H9 (cell line): Measurements from ENCODE around the gene SH3PXD2B. TPM values are rescaled to one million over a fixed set of nuclear protein-coding genes. Genes with fewer than 3 reads are reported as not detected.

Source experiments
- DNase-seq: peaks from one replicate; pipeline ENCODE4 v3.0.0-alpha.2; 2017
- H2AFZ ChIP-seq: one replicate; pipeline ENCODE4 v1.6.1; 2013; ENCODE audit warnings: mild to moderate bottlenecking, low read length, control low read depth, moderate library complexity
- H2AK5ac ChIP-seq: 2 replicates; pipeline ENCODE4 v1.6.1; 2013; ENCODE audit warnings: low read length, control low read depth, mixed read lengths; ENCODE audit not compliant: insufficient read length
- H2BK120ac ChIP-seq: one replicate; pipeline ENCODE4 v1.6.1; 2013; ENCODE audit warnings: low read depth, mild to moderate bottlenecking, low read length, control low read depth, inconsistent platforms; ENCODE audit not compliant: poor library complexity, severe bottlenecking
- H2BK12ac ChIP-seq: 2 replicates; pipeline ENCODE4 v1.6.1; 2013; ENCODE audit warnings: low read length, control low read depth, mixed read lengths, low read depth; ENCODE audit not compliant: insufficient read length
- H2BK15ac ChIP-seq: 2 replicates; pipeline ENCODE4 v1.6.1; 2013; ENCODE audit warnings: low read depth, low read length, control low read depth
- H2BK20ac ChIP-seq: one replicate; pipeline ENCODE4 v1.6.1; 2013; ENCODE audit warnings: low read depth, mild to moderate bottlenecking, low read length, control low read depth, inconsistent platforms; ENCODE audit not compliant: poor library complexity, severe bottlenecking
- H2BK5ac ChIP-seq: 2 replicates; pipeline ENCODE4 v1.6.1; 2013; ENCODE audit warnings: low read length, control low read depth, mixed read lengths; ENCODE audit not compliant: insufficient read length
- H3K14ac ChIP-seq: 2 replicates; pipeline ENCODE4 v1.6.1; 2013; ENCODE audit warnings: low read length, control low read depth; ENCODE audit not compliant: insufficient read depth
- H3K18ac ChIP-seq: 2 replicates; pipeline ENCODE4 v1.6.1; 2013; ENCODE audit warnings: low read depth, mild to moderate bottlenecking, mixed read lengths, low read length, control low read depth; ENCODE audit not compliant: insufficient read length
- H3K23ac ChIP-seq: 2 replicates; pipeline ENCODE4 v1.6.1; 2013; ENCODE audit warnings: low read length, control low read depth, mixed read lengths, low read depth; ENCODE audit not compliant: insufficient read length
- H3K23me2 ChIP-seq: 2 replicates; pipeline ENCODE4 v1.6.1; 2013; ENCODE audit warnings: low read depth, mild to moderate bottlenecking, mixed read lengths, low read length, control low read depth; ENCODE audit not compliant: insufficient read length, poor library complexity, severe bottlenecking
- H3K27ac ChIP-seq: 2 replicates; pipeline ENCODE4 v1.5.1; 2013; ENCODE audit warnings: low read length, control low read depth, mixed read lengths, low read depth; ENCODE audit not compliant: insufficient read length
- H3K27me3 ChIP-seq: 2 replicates; pipeline ENCODE4 v1.6.1; 2013; ENCODE audit warnings: low read length, control low read depth, inconsistent platforms; ENCODE audit not compliant: insufficient read depth
- H3K4ac ChIP-seq: 2 replicates; pipeline ENCODE4 v1.6.1; 2013; ENCODE audit warnings: low read depth, mild to moderate bottlenecking, control low read depth, inconsistent platforms, low read length, moderate library complexity
- H3K4me1 ChIP-seq: 2 replicates; pipeline ENCODE4 v1.6.1; 2013; ENCODE audit warnings: low read length, control low read depth, inconsistent platforms; ENCODE audit not compliant: insufficient read depth
- H3K4me2 ChIP-seq: 2 replicates; pipeline ENCODE4 v1.6.1; 2013; ENCODE audit warnings: low read length, control low read depth, mixed read lengths; ENCODE audit not compliant: insufficient read length, insufficient read depth
- H3K56ac ChIP-seq: 2 replicates; pipeline ENCODE4 v1.6.1; 2013; ENCODE audit warnings: low read depth, mild to moderate bottlenecking, mixed read lengths, low read length, control low read depth; ENCODE audit not compliant: insufficient read length
- H3K79me1 ChIP-seq: 2 replicates; pipeline ENCODE4 v1.6.1; 2013; ENCODE audit warnings: low read depth, mild to moderate bottlenecking, moderate library complexity, low read length, control low read depth, inconsistent platforms; ENCODE audit not compliant: insufficient read depth, poor library complexity, severe bottlenecking
- H3K79me2 ChIP-seq: 2 replicates; pipeline ENCODE4 v1.6.1; 2013; ENCODE audit warnings: low read length, control low read depth, inconsistent platforms; ENCODE audit not compliant: insufficient read depth
- H3K9ac ChIP-seq: 2 replicates; pipeline ENCODE4 v1.6.1; 2013; ENCODE audit warnings: low read length, control low read depth, mixed read lengths; ENCODE audit not compliant: insufficient read length; ENCODE audit errors: extremely low read depth
- H3K9me3 ChIP-seq: one replicate; pipeline ENCODE4 v1.6.1; 2013; ENCODE audit warnings: low read depth, low read length, inconsistent platforms; ENCODE audit not compliant: control insufficient read depth
- H3T11ph ChIP-seq: one replicate; pipeline ENCODE4 v1.6.1; 2013; ENCODE audit warnings: mild to moderate bottlenecking, low read length, control low read depth, inconsistent platforms
- H4K20me1 ChIP-seq: one replicate; pipeline ENCODE4 v1.6.1; 2013; ENCODE audit not compliant: control insufficient read depth, insufficient read length, insufficient read depth
- H4K5ac ChIP-seq: 2 replicates; pipeline ENCODE4 v1.6.1; 2013; ENCODE audit warnings: low read depth, mild to moderate bottlenecking, mixed read lengths, low read length, control low read depth; ENCODE audit not compliant: insufficient read length
- H4K8ac ChIP-seq: replicated peaks from 2 replicates; pipeline ENCODE4 v1.6.1; 2013; ENCODE audit warnings: low read length, control low read depth, mixed read lengths, low read depth; ENCODE audit not compliant: insufficient read length
- H4K91ac ChIP-seq: 2 replicates; pipeline ENCODE4 v1.6.1; 2013; ENCODE audit warnings: low read depth, mild to moderate bottlenecking, moderate library complexity, mixed read lengths, low read length, control low read depth; ENCODE audit not compliant: insufficient read length
- H3K27ac Mint-ChIP-seq, 3 experiments: 2 replicates in 2 of 3; 3 replicates in 1 of 3; pipeline ENCODE4 v1.8.0; 2020 to 2021; ENCODE audit warnings: mixed read lengths in 3 of 3, mild to moderate bottlenecking in 1 of 3, moderate library complexity in 1 of 3
- H3K27me3 Mint-ChIP-seq: 2 replicates; pipeline ENCODE4 v1.8.0; 2021; ENCODE audit warnings: low read depth, mild to moderate bottlenecking, moderate library complexity, mixed read lengths
- H3K36me3 Mint-ChIP-seq, 3 experiments: 2 replicates in 2 of 3; 3 replicates in 1 of 3; pipeline ENCODE4 v1.8.0; 2020 to 2021; ENCODE audit warnings: low read depth in 3 of 3, mixed read lengths in 3 of 3; ENCODE audit not compliant: insufficient read depth in 1 of 3
- H3K4me1 Mint-ChIP-seq, 2 experiments: 2 replicates each; pipeline ENCODE4 v1.8.0; 2020; ENCODE audit warnings: mixed read lengths in 2 of 2
- H3K4me3 Mint-ChIP-seq, 2 experiments: 2 replicates in 1 of 2; 3 replicates in 1 of 2; pipeline ENCODE4 v1.8.0; 2020 to 2021; ENCODE audit warnings: mild to moderate bottlenecking in 2 of 2, mixed read lengths in 2 of 2, moderate library complexity in 1 of 2
- H3K9me3 Mint-ChIP-seq, 2 experiments: 2 replicates in 1 of 2; 3 replicates in 1 of 2; pipeline ENCODE4 v1.8.0; 2020; ENCODE audit warnings: mild to moderate bottlenecking in 2 of 2, mixed read lengths in 2 of 2, moderate library complexity in 1 of 2
- WGBS: extraction: QIAGEN DNeasy Blood & Tissue Kit; methylation state at CpG from one replicate; pipeline ENCODE4 v1.1.7; 2013; ENCODE audit warnings: missing lambda C conversion rate, low lambda C conversion rate, mixed read lengths; ENCODE audit not compliant: insufficient read length; ENCODE audit errors: extremely low coverage; 5-methylcytosine and 5-hydroxymethylcytosine counted together
- total RNA-seq: library from RNA; stranded (reverse); gene quantifications from 2 replicates; pipeline ENCODE4 v1.2.1, GENCODE V29; 2021
- TF ChIP-seq, protein P1 (sequence below): fragments of 200-600 bp; sonication (generic); conservative IDR thresholded peaks from 3 replicates; pipeline ENCODE4 v1.8.0; 2021; ENCODE audit warnings: antibody characterized with exemption, mild to moderate bottlenecking

SH3PXD2B gene
- total RNA-seq, 1 experiment from 2014 or later, result 49.0 TPM

DNA sequence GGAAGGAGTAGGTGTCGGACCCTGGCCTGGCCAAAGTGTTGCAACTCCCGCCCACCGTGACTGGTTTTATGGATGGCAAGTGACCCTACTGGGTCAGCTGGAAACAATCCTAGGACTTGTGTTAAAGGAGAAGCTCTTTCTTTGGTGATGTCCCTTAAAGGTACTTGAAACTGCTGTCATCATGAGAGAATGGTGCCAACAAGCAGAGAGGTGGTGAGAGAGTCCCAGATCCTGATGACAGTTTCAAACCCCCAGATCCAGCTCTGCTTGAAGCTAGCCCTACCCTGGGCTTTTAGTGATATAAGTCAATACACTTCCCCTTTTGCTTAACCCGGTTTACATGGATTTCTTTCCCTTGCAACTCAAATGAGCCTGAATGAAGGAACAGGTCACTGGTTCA is 98.3 kb downstream of the SH3PXD2B start:
- no peaks in the 10 kb centered on the region for H3K9me3 Mint-ChIP-seq
- Histone ChIP-seq H3K79me1 (no peaks in the 10 kb centered on the region), H3K9ac (no peak overlapping the region), H2BK120ac (no peak overlapping the region), H3K27ac (no peak overlapping the region), H3K27me3 (no peaks in the 10 kb centered on the region), H3K9me3 (no peaks in the 10 kb centered on the region), H2AK5ac (no peak overlapping the region), H3K23me2 (no peaks in the 10 kb centered on the region), H3K4ac (no peak overlapping the region), H4K20me1 (no peaks in the 10 kb centered on the region), H4K8ac (no peak overlapping the region), H3K56ac (no peak overlapping the region), H2BK5ac (no peak overlapping the region), H3K4me2 (no peak overlapping the region), H2AFZ (no peak overlapping the region), H2BK20ac (no peak overlapping the region), H3K4me1 (no peaks in the 10 kb centered on the region), H3K79me2 (no peaks in the 10 kb centered on the region), H3K18ac (no peak overlapping the region), H4K5ac (no peak overlapping the region), H3K23ac (no peak overlapping the region), H3T11ph (no peak overlapping the region), H2BK15ac (no peak overlapping the region), H4K91ac (no peak overlapping the region), H3K14ac (no peak overlapping the region), H2BK12ac (no peak overlapping the region)
- no peak for DNase-seq
- TF ChIP-seq, protein P1, sequence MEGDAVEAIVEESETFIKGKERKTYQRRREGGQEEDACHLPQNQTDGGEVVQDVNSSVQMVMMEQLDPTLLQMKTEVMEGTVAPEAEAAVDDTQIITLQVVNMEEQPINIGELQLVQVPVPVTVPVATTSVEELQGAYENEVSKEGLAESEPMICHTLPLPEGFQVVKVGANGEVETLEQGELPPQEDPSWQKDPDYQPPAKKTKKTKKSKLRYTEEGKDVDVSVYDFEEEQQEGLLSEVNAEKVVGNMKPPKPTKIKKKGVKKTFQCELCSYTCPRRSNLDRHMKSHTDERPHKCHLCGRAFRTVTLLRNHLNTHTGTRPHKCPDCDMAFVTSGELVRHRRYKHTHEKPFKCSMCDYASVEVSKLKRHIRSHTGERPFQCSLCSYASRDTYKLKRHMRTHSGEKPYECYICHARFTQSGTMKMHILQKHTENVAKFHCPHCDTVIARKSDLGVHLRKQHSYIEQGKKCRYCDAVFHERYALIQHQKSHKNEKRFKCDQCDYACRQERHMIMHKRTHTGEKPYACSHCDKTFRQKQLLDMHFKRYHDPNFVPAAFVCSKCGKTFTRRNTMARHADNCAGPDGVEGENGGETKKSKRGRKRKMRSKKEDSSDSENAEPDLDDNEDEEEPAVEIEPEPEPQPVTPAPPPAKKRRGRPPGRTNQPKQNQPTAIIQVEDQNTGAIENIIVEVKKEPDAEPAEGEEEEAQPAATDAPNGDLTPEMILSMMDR, result no peak
- peaks cover 0 to 2% of the 10 kb centered on the region in 2 experiments; a peak in 1 of 4 replicates for H3K4me1 Mint-ChIP-seq
- no peaks in the 10 kb centered on the region for H3K27me3 Mint-ChIP-seq
- no CpG with 5 or more reads among the region's 4 CpGs for WGBS
- no peak overlapping the region; a peak in 1 of 7 replicates for H3K27ac Mint-ChIP-seq
- H3K36me3 Mint-ChIP-seq, result peaks cover 42 to 77% (median 70%) of the 10 kb centered on the region in 3 experiments
- no peak overlapping the region for H3K4me3 Mint-ChIP-seq
